ENCODE measurements around the gene CYB5B.

The CYB5B gene

DNA sequence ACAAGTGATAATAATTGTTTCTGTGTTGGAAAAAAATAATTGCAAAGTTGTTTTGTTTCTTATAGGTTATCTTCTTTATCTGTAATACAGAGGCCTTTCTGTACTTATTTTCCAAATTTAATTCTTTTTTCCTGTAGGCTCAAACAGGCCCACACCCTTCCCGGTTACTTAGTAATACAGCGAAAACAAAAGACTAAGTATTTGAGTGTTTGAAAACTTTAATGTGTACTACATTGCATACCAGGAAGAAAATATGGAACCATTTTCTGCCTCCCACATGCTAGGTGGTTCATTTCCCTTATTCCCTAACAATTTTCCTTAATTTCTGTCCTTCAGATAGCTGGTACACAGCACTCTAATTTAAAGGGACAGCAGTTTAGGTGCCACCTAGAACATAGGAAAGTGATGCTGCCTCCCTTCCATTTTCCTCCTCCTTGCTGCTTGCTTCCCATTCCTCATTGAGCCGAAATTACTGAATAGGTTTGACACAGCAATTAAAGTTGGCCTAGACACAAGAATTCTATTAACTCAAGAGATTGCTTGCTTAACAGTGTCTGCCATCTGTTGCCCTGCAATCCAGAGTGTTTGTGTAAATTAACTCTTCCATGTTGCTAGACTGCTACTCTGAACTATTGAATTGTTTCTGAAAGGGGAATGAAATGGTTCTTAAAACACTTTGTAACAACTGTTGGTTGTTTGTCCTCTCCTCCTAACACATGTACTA is 24.2 kb downstream of the CYB5B start:
- no peak overlapping the region for H3K27ac ChIP-seq (ENCODE audit: low read length)
- DNase-seq (ENCODE audit: low read depth, low spot score) = no peak
- H3K9me3 ChIP-seq (ENCODE audit: control insufficient read depth, insufficient read depth, low read length) = no peaks in the 10 kb centered on the region
- WGBS (ENCODE audit: insufficient coverage, insufficient read length) = no CpG with 5 or more reads among the region's 3 CpGs
- H3K4me1 ChIP-seq (ENCODE audit: control insufficient read depth, insufficient read depth, low read length) = no peaks in the 10 kb centered on the region
- no peak overlapping the region for H3K4me3 ChIP-seq (ENCODE audit: low read length)
- no peaks in the 10 kb centered on the region for H3K27me3 ChIP-seq (ENCODE audit: control insufficient read depth, insufficient read depth, low read length)
- H3K36me3 ChIP-seq (ENCODE audit: control insufficient read depth, insufficient read depth, low read length) = no peaks in the 10 kb centered on the region

DNA sequence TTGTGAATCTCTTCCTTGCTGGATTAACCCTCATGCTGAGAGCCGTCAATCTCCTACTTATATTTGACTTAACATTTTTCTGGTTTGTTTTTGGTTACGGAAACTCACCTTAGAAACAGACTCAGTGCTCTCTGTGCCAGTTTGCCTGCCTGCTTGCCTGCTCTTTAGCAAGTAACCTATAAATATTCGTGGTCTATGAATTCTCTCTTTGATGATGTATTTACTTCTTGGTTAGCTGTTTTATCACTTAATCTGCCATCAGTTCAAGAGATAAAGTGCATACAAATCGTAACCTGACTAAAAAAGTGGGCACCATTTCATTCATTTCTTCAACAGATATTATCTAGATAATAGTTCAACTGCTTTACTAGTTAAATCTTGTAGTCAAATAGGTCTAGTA is 26.7 kb downstream of the CYB5B start:
- Histone ChIP-seq H3K27ac (ENCODE audit: low read length) (no peak overlapping the region), H3K36me3 (ENCODE audit: control insufficient read depth, insufficient read depth, low read length) (no peaks in the 10 kb centered on the region), H3K4me3 (ENCODE audit: low read length) (no peak overlapping the region), H3K4me1 (ENCODE audit: control insufficient read depth, insufficient read depth, low read length) (no peaks in the 10 kb centered on the region), H3K27me3 (ENCODE audit: control insufficient read depth, insufficient read depth, low read length) (no peaks in the 10 kb centered on the region), H3K9me3 (ENCODE audit: control insufficient read depth, insufficient read depth, low read length) (no peaks in the 10 kb centered on the region)
- no CpG with 5 or more reads among the region's 4 CpGs for WGBS (ENCODE audit: insufficient coverage, insufficient read length)
- no peak for DNase-seq (ENCODE audit: low read depth, low spot score)

DNA sequence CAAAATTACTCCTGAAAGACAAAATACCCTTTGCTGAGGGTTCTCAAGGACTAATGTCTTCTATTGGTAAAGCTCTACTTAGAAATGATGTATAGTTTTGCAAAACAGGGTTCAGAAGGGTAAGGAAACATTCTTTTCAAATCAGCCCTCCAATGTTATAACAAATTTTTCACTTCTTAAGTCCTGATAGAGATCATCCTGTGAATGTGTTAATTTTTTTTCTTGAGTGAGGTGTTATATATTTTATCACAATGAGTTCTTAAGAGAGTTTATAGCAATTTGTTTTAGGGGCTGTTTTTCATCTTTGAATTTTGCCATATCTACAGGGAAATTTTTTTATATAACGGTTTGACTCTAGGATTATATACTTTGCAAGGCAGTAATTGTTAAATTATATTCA is 29.5 kb downstream of the CYB5B start:
- no peaks in the 10 kb centered on the region for H3K9me3 ChIP-seq (ENCODE audit: control insufficient read depth, insufficient read depth, low read length)
- no peak overlapping the region for H3K27ac ChIP-seq (ENCODE audit: low read length)
- no peaks in the 10 kb centered on the region for H3K27me3 ChIP-seq (ENCODE audit: control insufficient read depth, insufficient read depth, low read length)
- H3K4me3 ChIP-seq (ENCODE audit: low read length) = no peak overlapping the region
- H3K36me3 ChIP-seq (ENCODE audit: control insufficient read depth, insufficient read depth, low read length) = no peaks in the 10 kb centered on the region
- WGBS (ENCODE audit: insufficient coverage, insufficient read length) = no CpG with 5 or more reads among the region's 1 CpG
- H3K4me1 ChIP-seq (ENCODE audit: control insufficient read depth, insufficient read depth, low read length) = no peaks in the 10 kb centered on the region
- no peak for DNase-seq (ENCODE audit: low read depth, low spot score)

DNA sequence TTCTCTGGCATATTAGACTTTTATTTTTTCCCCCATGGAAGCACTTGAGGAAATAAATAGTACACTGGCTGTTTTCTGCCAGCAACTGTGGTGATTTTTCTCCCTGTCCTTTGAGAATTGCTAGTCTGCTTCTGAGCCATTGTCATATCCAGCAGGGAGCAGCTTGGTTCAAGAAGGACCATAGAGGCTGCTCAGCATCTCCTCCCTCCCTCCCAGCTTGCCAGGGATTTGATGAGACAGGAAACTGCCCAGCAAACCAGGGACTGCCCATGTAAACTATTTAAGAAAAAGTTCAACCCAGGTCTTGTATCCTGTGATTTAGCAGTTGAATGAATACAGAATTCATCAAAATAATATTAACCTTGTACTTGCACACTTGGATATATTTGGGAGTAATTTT is 39.5 kb downstream of the CYB5B start:
- H3K9me3 ChIP-seq (ENCODE audit: control insufficient read depth, insufficient read depth, low read length) = no peaks in the 10 kb centered on the region
- H3K4me1 ChIP-seq (ENCODE audit: control insufficient read depth, insufficient read depth, low read length) = no peaks in the 10 kb centered on the region
- H3K27ac ChIP-seq (ENCODE audit: low read length) = no peak overlapping the region
- no peaks in the 10 kb centered on the region for H3K36me3 ChIP-seq (ENCODE audit: control insufficient read depth, insufficient read depth, low read length)
- H3K27me3 ChIP-seq (ENCODE audit: control insufficient read depth, insufficient read depth, low read length) = no peaks in the 10 kb centered on the region
- DNase-seq (ENCODE audit: low read depth, low spot score) = no peak
- H3K4me3 ChIP-seq (ENCODE audit: low read length) = no peak overlapping the region

DNA sequence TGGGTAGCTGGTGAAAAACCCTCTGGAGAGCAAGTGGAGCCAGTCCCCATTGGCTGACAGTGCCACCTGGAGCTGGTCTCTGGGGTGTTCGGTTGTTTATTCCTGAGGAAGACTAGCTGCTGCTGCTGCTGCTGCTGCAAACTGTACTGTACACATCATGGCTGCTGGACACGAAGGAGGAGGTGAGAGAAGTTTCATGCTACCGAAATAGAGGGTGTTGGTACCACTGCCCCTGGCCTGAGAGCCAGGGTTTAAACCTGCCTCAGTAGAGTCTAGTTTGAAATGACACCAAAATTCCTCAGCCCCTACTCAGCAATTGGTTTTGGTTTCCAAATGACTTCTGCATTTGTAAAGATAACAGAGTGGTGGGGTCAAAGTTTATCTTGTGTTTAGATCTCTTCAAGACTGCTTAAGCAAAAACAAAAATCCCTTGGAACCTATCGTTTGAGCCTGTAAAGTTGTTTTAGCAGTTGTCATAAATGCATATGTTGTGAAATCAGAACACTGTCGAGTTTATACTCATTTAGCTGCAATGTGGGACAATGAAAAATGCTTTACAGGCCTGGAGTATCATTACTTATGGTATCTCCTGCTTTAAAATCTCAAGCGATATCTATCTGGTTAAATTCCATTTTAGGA is 40.8 kb downstream of the CYB5B start:
- no peak overlapping the region for H3K4me3 ChIP-seq (ENCODE audit: low read length)
- WGBS (ENCODE audit: insufficient coverage, insufficient read length) = no CpG with 5 or more reads among the region's 6 CpGs
- DNase-seq (ENCODE audit: low read depth, low spot score) = no peak
- no peaks in the 10 kb centered on the region for H3K27me3 ChIP-seq (ENCODE audit: control insufficient read depth, insufficient read depth, low read length)
- no peak overlapping the region for H3K27ac ChIP-seq (ENCODE audit: low read length)
- no peaks in the 10 kb centered on the region for H3K4me1 ChIP-seq (ENCODE audit: control insufficient read depth, insufficient read depth, low read length)
- no peaks in the 10 kb centered on the region for H3K36me3 ChIP-seq (ENCODE audit: control insufficient read depth, insufficient read depth, low read length)
- H3K9me3 ChIP-seq (ENCODE audit: control insufficient read depth, insufficient read depth, low read length) = no peaks in the 10 kb centered on the region

DNA sequence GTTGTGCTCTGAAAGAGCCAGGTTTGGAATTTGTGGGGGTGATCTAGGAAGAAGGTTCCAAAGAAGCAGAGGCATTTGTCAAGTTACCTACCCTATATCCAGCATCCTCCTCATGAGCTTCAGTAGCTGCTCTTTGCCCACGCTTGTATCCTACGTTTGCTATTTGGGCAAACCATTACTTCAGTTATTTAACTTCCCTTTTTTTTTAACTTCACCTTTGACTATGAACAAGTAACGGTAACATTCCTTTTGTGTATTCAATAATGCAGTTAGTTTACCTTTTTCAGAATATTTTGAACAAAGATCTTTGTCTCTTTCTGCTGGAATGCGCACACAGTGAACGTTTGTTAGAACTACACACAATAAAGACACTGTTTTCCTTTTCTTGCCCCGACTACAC is 41.5 kb downstream of the CYB5B start:
- no peak for DNase-seq (ENCODE audit: low read depth, low spot score)
- Histone ChIP-seq H3K36me3 (ENCODE audit: control insufficient read depth, insufficient read depth, low read length) (no peaks in the 10 kb centered on the region), H3K27me3 (ENCODE audit: control insufficient read depth, insufficient read depth, low read length) (no peaks in the 10 kb centered on the region), H3K27ac (ENCODE audit: low read length) (no peak overlapping the region), H3K4me1 (ENCODE audit: control insufficient read depth, insufficient read depth, low read length) (no peaks in the 10 kb centered on the region), H3K4me3 (ENCODE audit: low read length) (no peak overlapping the region), H3K9me3 (ENCODE audit: control insufficient read depth, insufficient read depth, low read length) (no peaks in the 10 kb centered on the region)
- WGBS (ENCODE audit: insufficient coverage, insufficient read length) = no CpG with 5 or more reads among the region's 6 CpGs

DNA sequence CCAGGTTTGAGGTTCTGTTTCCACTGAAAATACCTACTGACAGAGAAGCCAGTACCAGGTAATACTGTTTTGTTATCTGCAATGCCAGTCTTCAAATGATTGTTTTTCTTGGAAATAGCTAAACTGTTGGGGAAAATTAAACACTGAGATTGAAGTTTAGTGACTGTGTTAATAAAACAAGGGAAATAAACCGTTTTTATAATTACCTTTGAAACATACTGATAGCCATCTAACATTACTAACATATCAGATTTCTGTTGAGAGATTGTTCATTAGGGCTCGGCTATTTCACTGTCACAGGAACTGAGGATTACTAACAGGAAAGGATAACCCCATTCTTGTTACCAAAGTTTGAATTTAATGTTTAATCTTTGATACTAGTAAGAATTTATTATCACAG is 42.1 kb downstream of the CYB5B start:
- no peaks in the 10 kb centered on the region for H3K27me3 ChIP-seq (ENCODE audit: control insufficient read depth, insufficient read depth, low read length)
- no peak for DNase-seq (ENCODE audit: low read depth, low spot score)
- H3K36me3 ChIP-seq (ENCODE audit: control insufficient read depth, insufficient read depth, low read length) = no peaks in the 10 kb centered on the region
- no peak overlapping the region for H3K27ac ChIP-seq (ENCODE audit: low read length)
- no peaks in the 10 kb centered on the region for H3K4me1 ChIP-seq (ENCODE audit: control insufficient read depth, insufficient read depth, low read length)
- no peaks in the 10 kb centered on the region for H3K9me3 ChIP-seq (ENCODE audit: control insufficient read depth, insufficient read depth, low read length)
- H3K4me3 ChIP-seq (ENCODE audit: low read length) = no peak overlapping the region
- WGBS (ENCODE audit: insufficient coverage, insufficient read length) = no CpG with 5 or more reads among the region's 2 CpGs

DNA sequence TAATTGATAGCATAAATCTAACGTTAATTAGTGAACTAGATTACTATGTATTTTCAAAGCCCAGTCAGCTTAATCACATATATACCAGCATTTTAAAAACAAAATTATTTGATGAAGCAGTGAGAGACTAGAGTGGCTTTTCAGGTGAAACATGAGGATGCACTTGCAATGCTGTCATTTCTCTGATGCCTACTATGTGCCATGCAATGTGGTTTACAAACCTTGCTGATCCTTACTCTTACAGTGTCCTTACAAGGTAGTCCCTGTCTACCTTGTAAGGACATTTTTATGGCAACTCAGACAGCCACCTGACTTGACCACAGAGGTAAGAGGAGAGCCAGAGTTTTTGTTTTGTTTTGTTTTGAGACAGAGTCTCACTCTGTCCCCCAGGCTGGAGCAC is 42.7 kb downstream of the CYB5B start:
- WGBS (ENCODE audit: insufficient coverage, insufficient read length) = no CpG with 5 or more reads among the region's 1 CpG
- Histone ChIP-seq H3K27me3 (ENCODE audit: control insufficient read depth, insufficient read depth, low read length) (no peaks in the 10 kb centered on the region), H3K4me3 (ENCODE audit: low read length) (no peak overlapping the region), H3K27ac (ENCODE audit: low read length) (no peak overlapping the region), H3K36me3 (ENCODE audit: control insufficient read depth, insufficient read depth, low read length) (no peaks in the 10 kb centered on the region), H3K9me3 (ENCODE audit: control insufficient read depth, insufficient read depth, low read length) (no peaks in the 10 kb centered on the region), H3K4me1 (ENCODE audit: control insufficient read depth, insufficient read depth, low read length) (no peaks in the 10 kb centered on the region)
- DNase-seq (ENCODE audit: low read depth, low spot score) = no peak

DNA sequence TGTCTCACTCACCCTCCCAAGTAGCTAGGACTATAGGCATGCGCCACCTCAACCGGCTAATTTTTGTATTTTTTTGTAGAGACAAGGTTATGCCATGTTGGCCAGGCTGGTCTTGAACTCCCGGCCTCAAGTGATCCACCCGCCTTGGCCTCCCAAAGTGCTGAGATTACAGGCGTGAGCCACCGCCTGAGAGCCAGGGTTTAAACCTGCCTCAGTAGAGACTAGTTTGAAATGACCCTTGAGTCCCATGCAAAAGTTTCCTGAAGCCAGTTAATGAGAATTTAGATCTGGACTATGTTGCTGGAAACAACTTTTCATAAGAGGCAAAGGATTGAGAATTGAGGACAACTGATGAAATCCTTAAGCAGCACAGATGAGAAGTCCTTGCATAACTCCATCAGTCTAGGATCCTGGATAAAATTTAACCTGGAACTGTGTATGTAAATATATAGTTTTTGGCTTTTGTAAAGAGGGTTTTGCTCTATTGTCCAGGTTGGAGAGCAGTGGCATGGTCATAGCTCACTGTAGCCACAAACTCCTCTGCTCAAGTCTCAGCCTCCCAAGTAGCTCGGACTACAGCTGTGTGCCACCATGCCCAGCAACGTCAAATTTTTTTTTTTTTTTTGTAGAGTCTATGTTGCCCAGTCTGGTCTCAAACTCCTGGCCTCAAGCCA is 43.2 kb downstream of the CYB5B start:
- no peak for DNase-seq (ENCODE audit: low read depth, low spot score)
- Histone ChIP-seq H3K36me3 (ENCODE audit: control insufficient read depth, insufficient read depth, low read length) (no peaks in the 10 kb centered on the region), H3K27ac (ENCODE audit: low read length) (no peak overlapping the region), H3K4me1 (ENCODE audit: control insufficient read depth, insufficient read depth, low read length) (no peaks in the 10 kb centered on the region), H3K27me3 (ENCODE audit: control insufficient read depth, insufficient read depth, low read length) (no peaks in the 10 kb centered on the region), H3K4me3 (ENCODE audit: low read length) (no peak overlapping the region), H3K9me3 (ENCODE audit: control insufficient read depth, insufficient read depth, low read length) (no peaks in the 10 kb centered on the region)
- no CpG with 5 or more reads among the region's 8 CpGs for WGBS (ENCODE audit: insufficient coverage, insufficient read length)

DNA sequence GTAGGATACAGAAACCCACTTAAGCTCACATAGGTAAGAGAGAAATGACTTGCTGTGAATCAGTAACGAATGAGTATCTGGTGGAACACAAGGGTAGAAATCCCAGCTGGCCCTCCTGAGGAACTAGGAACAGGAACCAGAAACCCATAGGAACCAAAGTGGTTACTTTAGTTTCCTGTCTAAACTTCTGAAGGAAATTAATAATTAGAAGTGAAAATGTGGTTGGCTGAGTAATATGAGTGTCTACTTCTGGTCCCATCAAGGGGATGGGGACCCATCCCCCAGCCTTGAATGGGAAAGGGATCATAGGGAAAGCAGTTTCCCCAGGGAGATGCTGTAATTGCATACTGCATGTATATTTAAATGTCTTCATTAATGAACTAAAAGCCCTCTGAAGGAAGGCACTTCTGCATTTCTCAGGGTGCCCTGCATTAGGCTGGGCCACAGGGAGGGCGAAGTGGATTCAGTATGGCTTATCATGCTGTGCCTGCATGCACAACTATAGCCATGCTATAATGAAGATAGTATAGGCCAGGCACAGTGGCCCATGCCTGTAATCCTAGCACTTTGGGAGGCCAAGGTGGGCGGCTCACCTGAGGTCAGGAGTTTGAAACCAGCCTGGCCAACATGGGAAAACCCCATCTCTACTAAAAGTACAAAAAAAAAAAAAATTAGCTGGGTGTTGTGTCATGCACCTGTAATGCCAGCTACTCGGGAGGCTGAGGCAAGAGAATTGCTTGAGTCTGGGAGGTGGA is 45.6 kb downstream of the CYB5B start:
- no peaks in the 10 kb centered on the region for H3K4me1 ChIP-seq (ENCODE audit: control insufficient read depth, insufficient read depth, low read length)
- H3K27ac ChIP-seq (ENCODE audit: low read length) = no peak overlapping the region
- no peaks in the 10 kb centered on the region for H3K27me3 ChIP-seq (ENCODE audit: control insufficient read depth, insufficient read depth, low read length)
- H3K4me3 ChIP-seq (ENCODE audit: low read length) = no peak overlapping the region
- no peaks in the 10 kb centered on the region for H3K36me3 ChIP-seq (ENCODE audit: control insufficient read depth, insufficient read depth, low read length)
- no peaks in the 10 kb centered on the region for H3K9me3 ChIP-seq (ENCODE audit: control insufficient read depth, insufficient read depth, low read length)
- no CpG with 5 or more reads among the region's 4 CpGs for WGBS (ENCODE audit: insufficient coverage, insufficient read length)
- DNase-seq (ENCODE audit: low read depth, low spot score) = no peak
